Neural cell (in vitro differentiated cells): ENCODE measurements around the gene CHRDL2. TPM values are rescaled to one million over a fixed set of nuclear protein-coding genes. Genes with fewer than 3 reads are reported as not detected.

Source experiments
- H2AFZ ChIP-seq: fragments of 200-600, 300-800 bp; sonication (generic), shearing (Covaris generic); 2 replicates; pipeline ENCODE4 v1.6.0; 2014; ENCODE audit warnings: low read depth, mild to moderate bottlenecking, antibody characterized with exemption, low read length, moderate library complexity
- H3F3A ChIP-seq: fragments of 200-600 bp; shearing (Covaris generic); 2 replicates; pipeline ENCODE4 v1.6.1; 2016; ENCODE audit warnings: mild to moderate bottlenecking, moderate library complexity, mixed read lengths, antibody characterized with exemption, low read length; ENCODE audit not compliant: insufficient read depth, poor library complexity, severe bottlenecking
- H3K27ac ChIP-seq: fragments of 200-600, 300-800 bp; sonication (generic), shearing (Covaris generic); 2 replicates; pipeline ENCODE4 v1.5.1; 2014; ENCODE audit warnings: mild to moderate bottlenecking, low read length, moderate library complexity
- H3K27me3 ChIP-seq: fragments of 300-800, 200-600 bp; sonication (generic), shearing (Covaris generic); 2 replicates; pipeline ENCODE4 v1.6.0; 2014; ENCODE audit warnings: mild to moderate bottlenecking, low read depth, low read length, moderate library complexity; ENCODE audit not compliant: insufficient read depth
- H3K36me3 ChIP-seq: fragments of 300-800, 200-600 bp; sonication (generic), shearing (Covaris generic); 2 replicates; pipeline ENCODE4 v1.5.1; 2014; ENCODE audit warnings: mild to moderate bottlenecking, antibody characterized with exemption, low read length, moderate library complexity; ENCODE audit not compliant: insufficient read depth
- H3K4me2 ChIP-seq: fragments of 300-800, 200-600 bp; sonication (generic), shearing (Covaris generic); 2 replicates; pipeline ENCODE4 v1.6.0; 2014; ENCODE audit warnings: mild to moderate bottlenecking, low read length
- H3K4me3 ChIP-seq: fragments of 300-800, 200-600 bp; sonication (generic), shearing (Covaris generic); 2 replicates; pipeline ENCODE4 v1.5.1; 2014; ENCODE audit warnings: mild to moderate bottlenecking, low read length, moderate library complexity
- H3K79me2 ChIP-seq: fragments of 200-600 bp; shearing (Covaris generic); replicated peaks from 2 replicates; pipeline ENCODE4 v1.6.0; 2014; ENCODE audit warnings: mild to moderate bottlenecking, low read length, moderate library complexity; ENCODE audit not compliant: insufficient read depth
- H3K9ac ChIP-seq: fragments of 300-800, 200-600 bp; sonication (generic), shearing (Covaris generic); 2 replicates; pipeline ENCODE4 v1.6.1; 2016; ENCODE audit warnings: mild to moderate bottlenecking, low read length, mixed read lengths
- H3K9me2 ChIP-seq: fragments of 200-600 bp; shearing (Covaris generic); 2 replicates; pipeline ENCODE4 v1.6.1; 2016; ENCODE audit warnings: mild to moderate bottlenecking, low read length, mixed read lengths; ENCODE audit not compliant: insufficient read depth
- H3K9me3 ChIP-seq: fragments of 200-600, 300-800 bp; sonication (generic), shearing (Covaris generic); 2 replicates; pipeline ENCODE4 v1.6.1; 2016; ENCODE audit warnings: mild to moderate bottlenecking, mixed run types, low read length, moderate library complexity, mixed read lengths
- H4K20me1 ChIP-seq: fragments of 200-600 bp; shearing (Covaris generic); 2 replicates; pipeline ENCODE4 v1.6.1; 2016; ENCODE audit warnings: mild to moderate bottlenecking, mixed run types; ENCODE audit not compliant: insufficient read depth
- CTCF ChIP-seq: fragments of 450-650 bp; IDR thresholded peaks from 2 replicates; pipeline ENCODE4 v1.5.1; 2014; ENCODE audit warnings: antibody characterized with exemption, mild to moderate bottlenecking, moderate library complexity; ENCODE audit not compliant: poor library complexity, severe bottlenecking
- EP300 ChIP-seq: fragments of 450-650 bp; conservative IDR thresholded peaks from 2 replicates; pipeline ENCODE4 v1.6.1; 2014; ENCODE audit warnings: antibody characterized with exemption, mild to moderate bottlenecking, moderate library complexity; ENCODE audit not compliant: poor library complexity, severe bottlenecking
- EZH2 ChIP-seq: fragments of 200-600, 300-800 bp; shearing (Covaris generic), sonication (generic); IDR thresholded peaks from 2 replicates; pipeline ENCODE4 v1.6.1; 2014; ENCODE audit warnings: antibody characterized with exemption, low read length, borderline replicate concordance, mild to moderate bottlenecking; ENCODE audit not compliant: insufficient read depth, poor library complexity, severe bottlenecking
- MXI1 ChIP-seq: fragments of 450-650 bp; conservative IDR thresholded peaks from 2 replicates; pipeline ENCODE4 v1.6.1; 2014; ENCODE audit warnings: antibody characterized with exemption, mild to moderate bottlenecking; ENCODE audit not compliant: poor library complexity, severe bottlenecking
- POLR2AphosphoS5 ChIP-seq: IDR thresholded peaks from 2 replicates; pipeline ENCODE4 v1.6.1; 2012
- RAD21 ChIP-seq: fragments of 450-650 bp; conservative IDR thresholded peaks from 2 replicates; pipeline ENCODE4 v1.6.1; 2014; ENCODE audit warnings: antibody characterized with exemption, mild to moderate bottlenecking, moderate library complexity
- REST ChIP-seq: IDR thresholded peaks from 2 replicates; pipeline ENCODE4 v1.6.1; 2012; ENCODE audit warnings: borderline replicate concordance
- TAF1 ChIP-seq: IDR thresholded peaks from 2 replicates; pipeline ENCODE4 v1.6.1; 2012; ENCODE audit warnings: low read depth
- polyA plus RNA-seq: library from polyadenylated mRNA; depleted of rRNA; stranded (reverse); fragments of >200 nt; gene quantifications from 2 replicates; pipeline ENCODE4 v1.2.3, GENCODE V29; 2014

Gene CHRDL2
- polyA plus RNA-seq, 1 donor from 2014 or later = not detected

GRCh38 chr11:74749965-74750296 lies 18.7 kb upstream of the CHRDL2 start:
- H3K27ac ChIP-seq = no peak overlapping the region
- peak overlapping the region; percentile 82 for H3K4me3 ChIP-seq
- H3K9me2 ChIP-seq = no peaks in the 10 kb centered on the region
- H3K9me3 ChIP-seq = no peaks in the 10 kb centered on the region
- no peaks in the 10 kb centered on the region for H4K20me1 ChIP-seq
- peak overlapping the region; percentile 87 for H3K9ac ChIP-seq
- peaks cover 41% of the 10 kb centered on the region for H3K79me2 ChIP-seq
- no peak for TF ChIP-seq TAF1
- no peak for TF ChIP-seq MXI1
- no peak for TF ChIP-seq POLR2AphosphoS5
- TF ChIP-seq EZH2 = no peak
- no peak for TF ChIP-seq CTCF
- TF ChIP-seq RAD21 = no peak
- TF ChIP-seq EP300 = no peak
- TF ChIP-seq REST = no peak
- H2AFZ ChIP-seq = no peak overlapping the region
- H3K4me2 ChIP-seq = peak overlapping the region; percentile 56
- no peaks in the 10 kb centered on the region for H3K36me3 ChIP-seq
- H3K27me3 ChIP-seq = no peaks in the 10 kb centered on the region
- no peaks in the 10 kb centered on the region for H3F3A ChIP-seq

- TF ChIP-seq EZH2 (no peak), MXI1 (peak; percentile 61)
- Histone ChIP-seq H3K27me3 (no peaks in the 10 kb centered on the region), H3K36me3 (no peaks in the 10 kb centered on the region), H3K4me3 (peak overlapping the region; percentile 82), H3K4me2 (peak overlapping the region; percentile 56), H3K27ac (peak overlapping the region; percentile 79), H2AFZ (peak overlapping the region; percentile 10), H3F3A (no peaks in the 10 kb centered on the region), H3K9me2 (no peaks in the 10 kb centered on the region), H3K79me2 (peaks cover 38% of the 10 kb centered on the region), H3K9ac (peak overlapping the region; percentile 87), H3K9me3 (no peaks in the 10 kb centered on the region), H4K20me1 (no peaks in the 10 kb centered on the region)
These were observed 18.1 kb upstream of the CHRDL2 start for GRCh38 chr11:74749127-74749964.
